ENCODE measurements around the gene SCN1B.
"Not testable (repeated sequence)": the region's sequence is repeated elsewhere in the genome, so short reads cannot be mapped to it uniquely, and the experiment has no call there.

SCN1B gene

GRCh38 chr19:35027009-35027408 is 3.3 kb upstream of the SCN1B start:
- H3K27ac ChIP-seq = no peak overlapping the region
- no peak for TF ChIP-seq CTCF (IDR thresholded peaks at IDR 0.05)
- no peak overlapping the region for H3K4me3 ChIP-seq
- no peak for DNase-seq (ENCODE audit: low spot score)

GRCh38 chr19:35027851-35028599 is 2.2 kb upstream of the SCN1B start:
- no peak overlapping the region for H3K4me3 ChIP-seq
- no peak overlapping the region for H3K27ac ChIP-seq
- no peak for DNase-seq (ENCODE audit: low spot score)
- no peak for TF ChIP-seq CTCF (IDR thresholded peaks at IDR 0.05)

GRCh38 chr19:35028600-35028885 is 1.7 kb upstream of the SCN1B start:
- H3K4me3 ChIP-seq; DNase-seq (ENCODE audit: low spot score); H3K27ac ChIP-seq: not testable (repeated sequence)

GRCh38 chr19:35029275-35029736 is 964 bp upstream of the SCN1B start:
- DNase-seq (ENCODE audit: low spot score); H3K4me3 ChIP-seq: not testable (repeated sequence)
- peak overlapping the region in 1 of 2 donors; percentile 80 for H3K27ac ChIP-seq

- no peak for TF ChIP-seq CTCF (IDR thresholded peaks at IDR 0.05)
- H3K4me3 ChIP-seq = peak overlapping the region; percentile 90
- peak overlapping the region in 1 of 2 donors; percentile 80 for H3K27ac ChIP-seq
- DNase-seq (ENCODE audit: low spot score) = no peak
Measured at GRCh38 chr19:35029737-35030256, 473 bp upstream of the SCN1B start.

GRCh38 chr19:35031072-35031881 is 1.0 kb downstream of the SCN1B start:
- Histone ChIP-seq H3K27ac (peak overlapping the region in 1 of 2 donors; percentile 80), H3K4me3 (peak overlapping the region; percentile 90)
- DNase-seq (ENCODE audit: low spot score) = no peak
- TF ChIP-seq CTCF (IDR thresholded peaks at IDR 0.05) = no peak

- DNase-seq (ENCODE audit: low spot score) = no peak
- TF ChIP-seq CTCF (IDR thresholded peaks at IDR 0.05) = no peak
- no peak overlapping the region for H3K4me3 ChIP-seq
- no peak overlapping the region for H3K27ac ChIP-seq
Measured at GRCh38 chr19:35032356-35032865, 2.1 kb downstream of the SCN1B start.
